Activated T-helper 2 cell treated with anti-CD3 and anti-CD28 coated beads, Interferon-gamma antibody, Interleukin-2, Interleukin-4, amounts not matched to agents 10 μg/mL and 5 μg/mL and 100 μg/mL, durations not matched to agents 14 hours and 24 hours and 36 hours (primary cell): ENCODE measurements around the gene CLIP4. TPM values are rescaled to one million over a fixed set of nuclear protein-coding genes. Genes with fewer than 3 reads are reported as not detected.
"Not testable (repeated sequence)": the region's sequence is repeated elsewhere in the genome, so short reads cannot be mapped to it uniquely, and the experiment has no call there.

Experiments
- DNase-seq: peaks from one replicate; pipeline ENCODE4 v3.0.0; 2021; ENCODE audit warnings: low spot score
- H3K27ac Mint-ChIP-seq: one replicate; pipeline ENCODE4 v1.8.0; 2021; ENCODE audit warnings: mixed read lengths
- H3K27me3 Mint-ChIP-seq: one replicate; pipeline ENCODE4 v1.8.0; 2021; ENCODE audit warnings: low read depth, mixed read lengths
- H3K36me3 Mint-ChIP-seq: one replicate; pipeline ENCODE4 v1.8.0; 2021; ENCODE audit warnings: low read depth, mixed read lengths
- H3K4me1 Mint-ChIP-seq: one replicate; pipeline ENCODE4 v1.8.0; 2021; ENCODE audit warnings: low read depth, mixed read lengths
- H3K4me3 Mint-ChIP-seq: one replicate; pipeline ENCODE4 v1.8.0; 2021; ENCODE audit warnings: low read depth, mild to moderate bottlenecking, moderate library complexity, mixed read lengths
- H3K9me3 Mint-ChIP-seq: one replicate; pipeline ENCODE4 v1.8.0; 2021; ENCODE audit warnings: mixed read lengths
- intact Hi-C: fragments of 100-400 bp; cut with micrococcal nuclease; formaldehyde crosslinking; loops from one replicate; pipeline ENCODE4 v1.15.1; 2023
- total RNA-seq: library from RNA; stranded (reverse); gene quantifications from 2 replicates; pipeline ENCODE4 v1.2.3, GENCODE V29; 2022

Gene CLIP4
- total RNA-seq, 1 donor from 2014 or later, result 21.5 TPM

- DNase-seq, H3K36me3 Mint-ChIP-seq, H3K27ac Mint-ChIP-seq, H3K27me3 Mint-ChIP-seq, intact Hi-C loops, H3K4me3 Mint-ChIP-seq, H3K4me1 Mint-ChIP-seq, H3K9me3 Mint-ChIP-seq: not testable (repeated sequence)
Observed at GRCh38 chr2:29107547-29107946, 7.7 kb upstream of the CLIP4 start.

- H3K4me3 Mint-ChIP-seq, result no peak overlapping the region
- no peaks in the 10 kb centered on the region for H3K36me3 Mint-ChIP-seq
- no peaks in the 10 kb centered on the region for H3K27me3 Mint-ChIP-seq
- peaks cover 8% of the 10 kb centered on the region for H3K4me1 Mint-ChIP-seq
- no peaks in the 10 kb centered on the region for H3K9me3 Mint-ChIP-seq
- intact Hi-C loops, result no loop called here
- H3K27ac Mint-ChIP-seq, result no peak overlapping the region
- no peak for DNase-seq
Observed at GRCh38 chr2:29108225-29108624, 7.0 kb upstream of the CLIP4 start.

GRCh38 chr2:29109246-29109645, 6.0 kb upstream of the CLIP4 start:
- H3K36me3 Mint-ChIP-seq, result no peaks in the 10 kb centered on the region
- no peak for DNase-seq
- H3K9me3 Mint-ChIP-seq, result no peaks in the 10 kb centered on the region
- peaks cover 4% of the 10 kb centered on the region for H3K27me3 Mint-ChIP-seq
- intact Hi-C loops, result no loop called here
- no peak overlapping the region for H3K4me3 Mint-ChIP-seq
- no peak overlapping the region for H3K27ac Mint-ChIP-seq
- peaks cover 12% of the 10 kb centered on the region for H3K4me1 Mint-ChIP-seq

GRCh38 chr2:29110916-29111535, 4.2 kb upstream of the CLIP4 start:
- DNase-seq, result no peak
- peaks cover 17% of the 10 kb centered on the region for H3K4me1 Mint-ChIP-seq
- peaks cover 2% of the 10 kb centered on the region for H3K36me3 Mint-ChIP-seq
- intact Hi-C loops, result loop anchor here (2.0 to 10.0 kb wide), 2 partner anchors 94 to 216 kb away; partner anchors contain the start of gene WDR43
- no peak overlapping the region for H3K27ac Mint-ChIP-seq
- no peaks in the 10 kb centered on the region for H3K9me3 Mint-ChIP-seq
- H3K4me3 Mint-ChIP-seq, result no peak overlapping the region
- H3K27me3 Mint-ChIP-seq, result peaks cover 4% of the 10 kb centered on the region

- Mint-ChIP-seq H3K36me3 (peaks cover 4% of the 10 kb centered on the region), H3K4me1 (peaks cover 29% of the 10 kb centered on the region), H3K9me3 (no peaks in the 10 kb centered on the region), H3K4me3 (no peak overlapping the region), H3K27me3 (peaks cover 4% of the 10 kb centered on the region), H3K27ac (no peak overlapping the region)
- intact Hi-C loops, result loop anchor here (10.0 kb wide), 1 partner anchor 218 kb away; the partner anchor contains the start of gene WDR43
- DNase-seq, result no peak
Observed at GRCh38 chr2:29112379-29112778, 2.8 kb upstream of the CLIP4 start.

- Mint-ChIP-seq H3K4me1 (peaks cover 36% of the 10 kb centered on the region), H3K4me3 (no peak overlapping the region), H3K9me3 (no peaks in the 10 kb centered on the region), H3K27me3 (peaks cover 4% of the 10 kb centered on the region), H3K36me3 (peaks cover 7% of the 10 kb centered on the region), H3K27ac (no peak overlapping the region)
- intact Hi-C loops, result loop anchor here (10.0 kb wide), 1 partner anchor 218 kb away; the partner anchor contains the start of gene WDR43
- no peak for DNase-seq
Observed at GRCh38 chr2:29113027-29113686, 2.1 kb upstream of the CLIP4 start.

- Mint-ChIP-seq H3K9me3 (no peaks in the 10 kb centered on the region), H3K4me1 (peaks cover 40% of the 10 kb centered on the region), H3K4me3 (peak overlapping the region; percentile 90), H3K27ac (peak overlapping the region; percentile 94), H3K27me3 (peaks cover 4% of the 10 kb centered on the region), H3K36me3 (peaks cover 7% of the 10 kb centered on the region)
- DNase-seq, result no peak
- intact Hi-C loops, result loop anchor here (10.0 kb wide), 1 partner anchor 219 kb away; the partner anchor contains the start of gene WDR43
Observed at GRCh38 chr2:29113891-29114321, 1.3 kb upstream of the CLIP4 start.

GRCh38 chr2:29114586-29114945, 649 bp upstream of the CLIP4 start:
- Mint-ChIP-seq H3K27me3 (peaks cover 4% of the 10 kb centered on the region), H3K4me1 (peaks cover 46% of the 10 kb centered on the region), H3K27ac (peak overlapping the region; percentile 94), H3K4me3 (peak overlapping the region; percentile 90), H3K36me3 (peaks cover 7% of the 10 kb centered on the region), H3K9me3 (no peaks in the 10 kb centered on the region)
- intact Hi-C loops, result loop anchor here (10.0 kb wide), 1 partner anchor 220 kb away; the partner anchor contains the start of gene WDR43
- no peak for DNase-seq

- Mint-ChIP-seq H3K27me3 (peaks cover 4% of the 10 kb centered on the region), H3K4me1 (peaks cover 51% of the 10 kb centered on the region), H3K27ac (peak overlapping the region; percentile 93), H3K4me3 (peak overlapping the region; percentile 80), H3K9me3 (no peaks in the 10 kb centered on the region), H3K36me3 (peaks cover 13% of the 10 kb centered on the region)
- DNase-seq, result peak; percentile 74
- intact Hi-C loops, result loop anchor here (1.0 to 10.0 kb wide), 4 partner anchors 14 to 221 kb away; partner anchors contain the start of gene WDR43
Observed at GRCh38 chr2:29115797-29116781, 874 bp downstream of the CLIP4 start.

- intact Hi-C loops, result loop anchor here (2.0 to 10.0 kb wide), 3 partner anchors 160 to 223 kb away; partner anchors contain the start of gene WDR43
- Mint-ChIP-seq H3K4me3 (peak overlapping the region; percentile 80), H3K36me3 (peaks cover 29% of the 10 kb centered on the region), H3K27me3 (peaks cover 4% of the 10 kb centered on the region), H3K9me3 (no peaks in the 10 kb centered on the region), H3K27ac (peak overlapping the region; percentile 42), H3K4me1 (peaks cover 49% of the 10 kb centered on the region)
- DNase-seq, result no peak
Observed at GRCh38 chr2:29117636-29118303, 2.6 kb downstream of the CLIP4 start.

- H3K4me3 Mint-ChIP-seq, result no peak overlapping the region
- no peak for DNase-seq
- intact Hi-C loops, result loop anchor here (5.0 to 10.0 kb wide), 2 partner anchors 162 to 224 kb away; partner anchors contain the start of gene WDR43
- H3K4me1 Mint-ChIP-seq, result peaks cover 52% of the 10 kb centered on the region
- H3K36me3 Mint-ChIP-seq, result peaks cover 42% of the 10 kb centered on the region
- no peaks in the 10 kb centered on the region for H3K27me3 Mint-ChIP-seq
- no peak overlapping the region for H3K27ac Mint-ChIP-seq
- peaks cover 11% of the 10 kb centered on the region for H3K9me3 Mint-ChIP-seq
Observed at GRCh38 chr2:29119211-29119610, 4.0 kb downstream of the CLIP4 start.

- Mint-ChIP-seq H3K4me1 (peaks cover 48% of the 10 kb centered on the region), H3K36me3 (peaks cover 58% of the 10 kb centered on the region), H3K27ac (no peak overlapping the region), H3K9me3 (peaks cover 27% of the 10 kb centered on the region), H3K27me3 (no peaks in the 10 kb centered on the region), H3K4me3 (no peak overlapping the region)
- intact Hi-C loops, result no loop called here
- DNase-seq, result no peak
Observed at GRCh38 chr2:29120846-29121245, 5.6 kb downstream of the CLIP4 start.
